Ovary (tissue), 9 donors: Measurements from ENCODE around the gene YLPM1. TPM values are rescaled to one million over a fixed set of nuclear protein-coding genes. Genes with fewer than 3 reads are reported as not detected.
A peak's percentile ranks its signal among the peaks of the same experiment; 100 is the strongest.

Experiments
- DNase-seq, 5 donors: peaks; one replicate each; pipeline ENCODE4 v3.0.0-alpha.2; 2019 to 2020
- H3K27ac ChIP-seq, 2 donors: fragments of 200-600 bp; one replicate each; pipeline versions ENCODE4 v1.5.1 to v1.8.0; 2019 to 2022
- H3K27me3 ChIP-seq: fragments of 200-600 bp; one replicate; pipeline ENCODE4 v1.8.0; 2022
- H3K36me3 ChIP-seq: fragments of 200-600 bp; sonication (generic); one replicate; pipeline ENCODE4 v1.5.1; 2019
- H3K4me1 ChIP-seq: one replicate; pipeline ENCODE4 v1.8.1; 2013; ENCODE audit warnings: mild to moderate bottlenecking, moderate library complexity; ENCODE audit not compliant: insufficient read depth
- H3K4me3 ChIP-seq: fragments of 200-600 bp; sonication (generic); one replicate; pipeline ENCODE4 v1.5.1; 2017
- H3K9me3 ChIP-seq, 2 donors: fragments of 200-600 bp in 1 of 2; sonication (generic) in 1 of 2; one replicate each; pipeline versions ENCODE4 v1.5.1 to v1.8.1; 2013 to 2019; ENCODE audit warnings: mild to moderate bottlenecking in 1 of 2, moderate library complexity in 1 of 2
- CTCF ChIP-seq, 3 donors: fragments of 450-650 bp in 2 of 3; fragments of 200-600 bp in 1 of 3; IDR thresholded peaks; one replicate each; pipeline versions ENCODE4 v1.5.1 to v1.8.0; 2016 to 2022; ENCODE audit warnings: antibody characterized with exemption in 3 of 3, mild to moderate bottlenecking in 1 of 3
- EP300 ChIP-seq: sonication (generic); formaldehyde crosslinking; IDR thresholded peaks from one replicate; pipeline ENCODE4 v1.6.1; 2017; ENCODE audit warnings: antibody characterized with exemption
- POLR2A ChIP-seq: fragments of 450-650 bp; IDR thresholded peaks from one replicate; pipeline ENCODE4 v1.6.1; 2017; ENCODE audit warnings: antibody characterized with exemption, mild to moderate bottlenecking, moderate library complexity
- WGBS, 3 donors: extraction: QIAGEN DNeasy Blood & Tissue Kit in 1 of 3; methylation state at CpG; one replicate each; pipeline versions ENCODE4 v1.1.5 to v1.1.7; 2013 to 2017; 5-methylcytosine and 5-hydroxymethylcytosine counted together
- intact Hi-C, 4 donors: fragments of 100-400 bp; cut with DNase I; formaldehyde crosslinking; loops; one replicate each; pipeline versions ENCODE4 v1.11.0 to v1.15.1; 2022 to 2023
- polyA plus RNA-seq, 2 donors: library from polyadenylated mRNA; stranded (reverse); fragments of 200-250 nt in 1 of 2; fragments of 350-450 nt in 1 of 2; fragmentation: Illumina TruSeq in 1 of 2; extraction: RNeasy Lipid Tissue Mini Kit (QIAGEN cat#74804) in 1 of 2; gene quantifications; one replicate each; pipeline ENCODE4 v1.2.3, GENCODE V29; 2013 to 2014
- total RNA-seq, 7 donors: library from RNA; depleted of rRNA in 2 of 7; stranded (reverse); fragments of >200 nt in 2 of 7; fragmentation: NEBNext Ultra II Directional in 3 of 7; extraction: Animal tissue kit (Norgen Biotek cat#: 25700) in 3 of 7; gene quantifications; one replicate each; pipeline versions ENCODE4 v1.1.0 to v1.2.4, GENCODE V29; 2016 to 2023
- donor health status: DM: no; HTN: no; CAD: no; lungs with moderate emphysema.
- donor health status: DM: no; HTN: no; CAD: no.
- donor health status: Bipolar disorder and iron deficiency.
- donor health status: DM: yes; HTN: yes; CAD: no.
- donor health status: DM: no; HTN: no; CAD: no.
- donor health status: DM: yes; HTN: yes; CAD: no.

The YLPM1 gene
- total and polyA plus RNA-seq, 9 donors: 30.1 to 92.4 (median 68.4) TPM

GRCh38 chr14:74804219-74804825, 41.2 kb downstream of the YLPM1 start:
- no peaks in the 10 kb centered on the region for H3K4me1 ChIP-seq
- DNase-seq: peak in 4 of 5 donors; percentile 16 to 53 (median 32)
- TF ChIP-seq POLR2A (no peak), EP300 (no peak), CTCF (IDR thresholded peaks at IDR 0.05) (peak; percentile 24 to 26 (median 24))
- H3K27ac ChIP-seq: no peak overlapping the region
- H3K27me3 ChIP-seq: no peaks in the 10 kb centered on the region
- 62 to 70% (median 62%) methylated on average over 4 of the region's 4 CpGs for WGBS, 3 donors
- intact Hi-C loops: loop anchor here in 2 of 4 donors (10.0 kb wide), 2 partner anchors 190 to 440 kb away; partner anchors contain the start of gene LTBP2 (in 1 of the 2)
- H3K36me3 ChIP-seq: no peaks in the 10 kb centered on the region
- H3K9me3 ChIP-seq: no peaks in the 10 kb centered on the region
- H3K4me3 ChIP-seq: no peak overlapping the region

- TF ChIP-seq POLR2A (no peak), EP300 (no peak), CTCF (IDR thresholded peaks at IDR 0.05) (no peak)
- WGBS, 3 donors: 82 to 88% (median 82%) methylated on average over 7 of the region's 7 CpGs
- Histone ChIP-seq H3K27me3 (no peaks in the 10 kb centered on the region), H3K9me3 (no peaks in the 10 kb centered on the region), H3K36me3 (no peaks in the 10 kb centered on the region), H3K4me1 (no peaks in the 10 kb centered on the region), H3K27ac (no peak overlapping the region), H3K4me3 (no peak overlapping the region)
- no peak for DNase-seq
- intact Hi-C loops: loop anchor here in 3 of 4 donors (5.0 to 10.0 kb wide), 3 partner anchors 193 to 443 kb away; partner anchors contain the start of gene LTBP2 (in 1 of the 3)
Observed at GRCh38 chr14:74807853-74808545, 44.9 kb downstream of the YLPM1 start.

DNA sequence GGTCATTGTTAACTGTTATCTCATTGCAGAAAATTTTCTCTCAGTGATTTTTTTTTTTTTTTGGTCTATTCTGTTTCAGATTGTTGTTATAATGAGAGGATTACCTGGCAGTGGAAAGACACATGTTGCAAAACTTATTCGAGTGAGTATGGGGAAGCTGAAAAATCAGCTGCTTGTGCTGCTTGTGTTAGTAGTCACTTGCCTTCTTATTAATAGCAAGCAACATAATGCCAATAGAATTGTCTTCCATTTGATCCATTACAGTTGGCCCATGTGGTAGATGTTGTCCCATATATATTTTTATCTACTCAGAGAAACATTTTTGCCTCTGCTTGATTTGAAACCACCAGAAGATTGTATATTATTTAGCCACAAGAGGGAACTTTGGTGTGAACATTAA, 53.0 kb downstream of the YLPM1 start:
- Histone ChIP-seq H3K27ac (no peak overlapping the region), H3K36me3 (no peaks in the 10 kb centered on the region), H3K4me1 (no peaks in the 10 kb centered on the region), H3K4me3 (no peak overlapping the region), H3K9me3 (no peaks in the 10 kb centered on the region), H3K27me3 (no peaks in the 10 kb centered on the region)
- intact Hi-C loops: no loop called here
- WGBS, 3 donors: 75 to 100% (median 94%) methylated on average over 1 of the region's 1 CpG
- TF ChIP-seq EP300 (no peak), CTCF (IDR thresholded peaks at IDR 0.05) (no peak), POLR2A (no peak)
- no peak for DNase-seq

GRCh38 chr14:74820288-74820687, 57.2 kb downstream of the YLPM1 start:
- DNase-seq: no peak
- no peak overlapping the region for H3K27ac ChIP-seq
- H3K27me3 ChIP-seq: no peaks in the 10 kb centered on the region
- no peaks in the 10 kb centered on the region for H3K4me1 ChIP-seq
- TF ChIP-seq POLR2A: no peak
- no peak for TF ChIP-seq EP300
- TF ChIP-seq CTCF (IDR thresholded peaks at IDR 0.05): no peak
- H3K9me3 ChIP-seq: no peaks in the 10 kb centered on the region
- no peak overlapping the region for H3K4me3 ChIP-seq
- no peaks in the 10 kb centered on the region for H3K36me3 ChIP-seq
- WGBS, 3 donors: 94 to 98% (median 96%) methylated on average over 5 of the region's 5 CpGs
- intact Hi-C loops: no loop called here
